ENCODE results near the gene CPED1.
"Not testable (repeated sequence)": the region's sequence is repeated elsewhere in the genome, so short reads cannot be mapped to it uniquely, and the experiment has no call there.

CPED1 gene

GRCh38 chr7:121159553-121159952 is 171.0 kb downstream of the CPED1 start:
- no peak for DNase-seq

- no peak for DNase-seq
These were observed 171.9 kb downstream of the CPED1 start for GRCh38 chr7:121160150-121161008.

- DNase-seq = no peak
These were observed 175.2 kb downstream of the CPED1 start for GRCh38 chr7:121163699-121164098.

- no peak for DNase-seq
These were observed 175.7 kb downstream of the CPED1 start for GRCh38 chr7:121164247-121164646.

- no peak for DNase-seq
These were observed 178.4 kb downstream of the CPED1 start for GRCh38 chr7:121166916-121167315.

GRCh38 chr7:121167971-121168370 is 179.5 kb downstream of the CPED1 start:
- no peak for DNase-seq

- no peak for DNase-seq
These were observed 181.0 kb downstream of the CPED1 start for GRCh38 chr7:121169469-121169868.

GRCh38 chr7:121172484-121172883 is 184.0 kb downstream of the CPED1 start:
- DNase-seq = no peak

GRCh38 chr7:121175826-121176225 is 187.3 kb downstream of the CPED1 start:
- DNase-seq = no peak

- no peak for DNase-seq
These were observed 189.9 kb downstream of the CPED1 start for GRCh38 chr7:121178452-121178851.

GRCh38 chr7:121178869-121179497 is 190.5 kb downstream of the CPED1 start:
- no peak for DNase-seq

GRCh38 chr7:121180436-121181063 is 192.0 kb downstream of the CPED1 start:
- no peak for DNase-seq

- no peak for DNase-seq
These were observed 192.8 kb downstream of the CPED1 start for GRCh38 chr7:121181357-121181756.

GRCh38 chr7:121182281-121182680 is 193.8 kb downstream of the CPED1 start:
- DNase-seq = no peak

GRCh38 chr7:121182902-121183301 is 194.4 kb downstream of the CPED1 start:
- no peak for DNase-seq

- not testable (repeated sequence) for DNase-seq
These were observed 195.4 kb downstream of the CPED1 start for GRCh38 chr7:121183883-121184282.

- DNase-seq = no peak
These were observed 198.2 kb downstream of the CPED1 start for GRCh38 chr7:121186746-121187145.

- DNase-seq = no peak
These were observed 198.7 kb downstream of the CPED1 start for GRCh38 chr7:121187222-121187621.

- no peak for DNase-seq
These were observed 199.2 kb downstream of the CPED1 start for GRCh38 chr7:121187676-121188075.

- DNase-seq = no peak
These were observed 204.3 kb downstream of the CPED1 start for GRCh38 chr7:121192834-121193233.

GRCh38 chr7:121195010-121195409 is 206.5 kb downstream of the CPED1 start:
- DNase-seq = no peak

GRCh38 chr7:121195874-121196273 is 207.4 kb downstream of the CPED1 start:
- DNase-seq = no peak

- DNase-seq = no peak
These were observed 207.8 kb downstream of the CPED1 start for GRCh38 chr7:121196286-121196685.

GRCh38 chr7:121197455-121197854 is 208.9 kb downstream of the CPED1 start:
- DNase-seq = no peak

All from stimulated activated CD4-positive, alpha-beta T cell treated with anti-CD3 and anti-CD28 coated beads, Interleukin-1b, Interleukin-23, amount 100 ng/mL, for 48 hours (primary cell).